HCT116 (cell line): ENCODE measurements around the gene ABCC8. TPM values are rescaled to one million over a fixed set of nuclear protein-coding genes. Genes with fewer than 3 reads are reported as not detected.

Source experiments
- ATAC-seq: fragments of 200-7000 bp; cut with Tn5 transposase; 2 replicates; pipeline ENCODE4 v1.9.1; 2020; ENCODE audit warnings: mild to moderate bottlenecking, moderate library complexity
- BruUV-seq: library from RNA; stranded (reverse); fragments of 400-500 nt; replicated peaks from 2 replicates; lab custom pipeline; 2021; lab: Mats Ljungman, UMichigan
- CTCF ChIA-PET: fragments of 300-600 bp; sonication (Branson Sonifier 250); formaldehyde crosslinking; loops from one replicate; lab custom pipeline; 2021; ENCODE audit warnings: antibody characterized with exemption; lab: Charles Lee
- POLR2A ChIA-PET: fragments of 300-600, 350-600 bp; sonication (Branson Sonifier 250); formaldehyde crosslinking; loops from one replicate; lab custom pipeline; 2021; ENCODE audit warnings: antibody characterized with exemption; lab: Charles Lee
- RAD21 ChIA-PET, 2 experiments: fragments of 300-600 bp; sonication (Branson Sonifier 250); formaldehyde crosslinking; loops; one replicate each; lab custom pipeline; 2023; ENCODE audit warnings: low total read pairs in 2 of 2; ENCODE audit not compliant: uncharacterized antibody in 2 of 2, unreplicated experiment in 2 of 2, low non-redundant PET in 1 of 2; lab: Charles Lee
- DNase-seq: peaks from one replicate; pipeline ENCODE4 v3.0.0-alpha.2; 2010; ENCODE audit warnings: low read depth, low spot score
- H2AFZ ChIP-seq: fragments of 200-600 bp; shearing (Covaris generic), sonication (generic); 2 replicates; pipeline ENCODE4 v1.6.1; 2017; ENCODE audit warnings: low read depth, mixed run types, mixed read lengths, antibody characterized with exemption, low read length; ENCODE audit not compliant: poor library complexity, severe bottlenecking
- H3K27ac ChIP-seq: 2 replicates; pipeline ENCODE4 v1.5.1; 2012; ENCODE audit warnings: low read depth, low read length
- H3K27me3 ChIP-seq: fragments of 200-600 bp; sonication (generic); 2 replicates; pipeline ENCODE4 v1.6.1; 2016; ENCODE audit warnings: mixed run types, low read length, mixed read lengths; ENCODE audit not compliant: insufficient read depth
- H3K36me3 ChIP-seq, 2 experiments: fragments of 200-500 bp in 1 of 2; fragments of 200-600 bp in 1 of 2; sonication (Bioruptor generic) in 1 of 2; sonication (generic) in 1 of 2; 2 replicates each; pipeline versions ENCODE4 v1.5.1 to v1.6.1; 2014 to 2016; ENCODE audit warnings: low read length in 2 of 2, inconsistent platforms in 1 of 2, mixed read lengths in 1 of 2, mixed run types in 1 of 2; ENCODE audit not compliant: insufficient read depth in 2 of 2, control insufficient read depth in 1 of 2
- H3K4me1 ChIP-seq, 2 experiments: fragments of 200-600 bp in 1 of 2; sonication (generic) in 1 of 2; 2 replicates each; pipeline versions ENCODE4 v1.5.1 to v1.6.1; 2012 to 2017; ENCODE audit warnings: low read length in 2 of 2, inconsistent platforms in 1 of 2, mild to moderate bottlenecking in 1 of 2, mixed read lengths in 1 of 2, mixed run types in 1 of 2, moderate library complexity in 1 of 2; ENCODE audit not compliant: insufficient read depth in 2 of 2, control insufficient read depth in 1 of 2
- H3K4me2 ChIP-seq: fragments of 200-600 bp; sonication (generic); 2 replicates; pipeline ENCODE4 v1.6.1; 2017; ENCODE audit warnings: mixed run types, low read length, mixed read lengths
- H3K4me3 ChIP-seq, 2 experiments: fragments of 200-600 bp in 1 of 2; sonication (generic) in 1 of 2; replicated peaks in 1 of 2; 2 replicates each; pipeline ENCODE4 v1.5.1; 2011 to 2016; ENCODE audit warnings: low read length in 2 of 2, control low read depth in 1 of 2, low read depth in 1 of 2, mild to moderate bottlenecking in 1 of 2, mixed read lengths in 1 of 2, mixed run types in 1 of 2
- H3K79me2 ChIP-seq: fragments of 200-600 bp; sonication (generic); 2 replicates; pipeline ENCODE4 v1.6.1; 2017; ENCODE audit warnings: mild to moderate bottlenecking, mixed run types, low read length, moderate library complexity, mixed read lengths; ENCODE audit not compliant: insufficient read depth
- H3K9ac ChIP-seq: fragments of 200-600 bp; sonication (generic); 2 replicates; pipeline ENCODE4 v1.6.1; 2016; ENCODE audit warnings: low read length, mixed read lengths
- H3K9me2 ChIP-seq: fragments of 200-600 bp; sonication (generic), shearing (Covaris generic); 2 replicates; pipeline ENCODE4 v1.6.1; 2017; ENCODE audit warnings: mixed run types, mild to moderate bottlenecking, moderate library complexity; ENCODE audit not compliant: insufficient read depth
- H3K9me3 ChIP-seq, 2 experiments: fragments of 200-500 bp in 1 of 2; fragments of 200-600 bp in 1 of 2; sonication (Bioruptor generic) in 1 of 2; sonication (generic) in 1 of 2; 2 replicates each; pipeline ENCODE4 v1.6.1; 2014 to 2017; ENCODE audit warnings: low read length in 2 of 2, mixed read lengths in 2 of 2, inconsistent platforms in 1 of 2, low read depth in 1 of 2, mild to moderate bottlenecking in 1 of 2, mixed run types in 1 of 2, moderate library complexity in 1 of 2; ENCODE audit not compliant: control insufficient read depth in 1 of 2, insufficient read depth in 1 of 2
- H4K20me1 ChIP-seq: fragments of 200-600 bp; sonication (generic), shearing (Covaris generic); 2 replicates; pipeline ENCODE4 v1.6.1; 2017; ENCODE audit warnings: mixed run types, mild to moderate bottlenecking, moderate library complexity; ENCODE audit not compliant: insufficient read depth
- CBX3 ChIP-seq: IDR thresholded peaks from 2 replicates; pipeline ENCODE4 v1.6.1; 2012; ENCODE audit warnings: low read depth
- CEBPB ChIP-seq: IDR thresholded peaks from 2 replicates; pipeline ENCODE4 v1.6.1; 2012; ENCODE audit warnings: low read depth
- EZH2 ChIP-seq: fragments of 200-600 bp; sonication (generic); IDR thresholded peaks from 2 replicates; pipeline ENCODE4 v1.6.1; 2017; ENCODE audit warnings: antibody characterized with exemption, mixed run types
- EZH2phosphoT487 ChIP-seq: fragments of 200-600 bp; IDR thresholded peaks from 2 replicates; pipeline ENCODE4 v1.6.1; 2018; ENCODE audit warnings: antibody characterized with exemption, borderline replicate concordance
- JUND ChIP-seq: IDR thresholded peaks from 2 replicates; pipeline ENCODE4 v1.6.1; 2012
- POLR2A ChIP-seq: IDR thresholded peaks from 2 replicates; pipeline ENCODE4 v1.7.0; 2011; ENCODE audit warnings: borderline replicate concordance; ENCODE audit not compliant: insufficient read depth, insufficient read length; ENCODE audit errors: extremely low read depth
- SIN3A ChIP-seq: IDR thresholded peaks from 2 replicates; pipeline ENCODE4 v1.6.1; 2012; ENCODE audit warnings: low read depth
- SP1 ChIP-seq: IDR thresholded peaks from 2 replicates; pipeline ENCODE4 v1.6.1; 2012; ENCODE audit warnings: low read depth
- intact Hi-C: fragments of 100-400 bp; cut with micrococcal nuclease; formaldehyde crosslinking; loops from 2 replicates; pipeline ENCODE4 v1.10.0; 2022
- total RNA-seq: library from RNA; stranded (reverse); gene quantifications from one replicate; pipeline ENCODE4 v1.2.1, GENCODE V29; 2021; ENCODE audit not compliant: unreplicated experiment
- TF ChIP-seq, protein P1 (sequence below), 3 experiments: fragments of 200-600 bp in 1 of 3; sonication (generic) in 1 of 3; IDR thresholded peaks in 2 of 3; conservative IDR thresholded peaks in 1 of 3; 2 replicates each; pipeline ENCODE4 v1.5.1; 2012 to 2017; ENCODE audit warnings: low read depth in 2 of 3, low read length in 2 of 3, antibody characterized with exemption in 1 of 3, borderline replicate concordance in 1 of 3, control low read depth in 1 of 3, mild to moderate bottlenecking in 1 of 3, mixed read lengths in 1 of 3, mixed run types in 1 of 3, moderate library complexity in 1 of 3; ENCODE audit not compliant: insufficient read depth in 1 of 3
- TF ChIP-seq, protein P2 (sequence below): IDR thresholded peaks from 2 replicates; pipeline ENCODE4 v1.6.1; 2012

The ABCC8 gene
- total RNA-seq, 1 experiment from 2014 or later, result 0.39 TPM

DNA sequence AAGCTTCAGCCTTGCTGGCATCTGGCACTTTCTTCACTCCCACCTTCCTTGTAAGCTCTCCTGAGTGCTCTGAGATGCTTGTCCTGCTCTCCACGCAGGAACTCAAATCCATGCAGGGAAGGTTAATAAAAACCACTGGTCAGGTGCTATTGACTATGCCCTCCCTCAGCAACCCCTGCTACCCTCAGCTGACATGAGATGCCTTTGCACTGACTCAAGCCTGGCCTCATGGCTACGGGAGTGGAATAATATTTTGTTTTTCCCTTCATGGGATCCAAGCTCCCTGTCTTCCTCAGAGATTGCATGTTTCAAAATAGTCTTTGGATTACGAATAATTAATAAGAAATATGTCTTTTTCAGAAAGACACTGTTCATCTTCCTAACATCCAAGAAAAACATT is 31.7 kb upstream of the ABCC8 start:
- Histone ChIP-seq H3K36me3 (no peaks in the 10 kb centered on the region), H3K4me1 (peaks cover 5 to 12% of the 10 kb centered on the region in 2 experiments; a peak in 3 of 4 replicates), H3K4me3 (no peak overlapping the region), H2AFZ (no peak overlapping the region), H3K9me3 (no peaks in the 10 kb centered on the region), H3K9ac (no peak overlapping the region), H3K9me2 (no peaks in the 10 kb centered on the region), H4K20me1 (no peaks in the 10 kb centered on the region), H3K4me2 (no peak overlapping the region), H3K79me2 (no peaks in the 10 kb centered on the region), H3K27ac (no peak overlapping the region), H3K27me3 (no peaks in the 10 kb centered on the region)
- BruUV-seq, result no TSS peak
- no peak for ATAC-seq
- no peak for DNase-seq
- intact Hi-C loops, result loop anchor here (10.0 kb wide), 1 partner anchor 564 kb away; no protein-coding TSS in a partner anchor
- TF ChIP-seq SIN3A (no peak), EZH2 (no peak), POLR2A (no peak), JUND (no peak), CBX3 (no peak), CEBPB (no peak), SP1 (no peak), EZH2phosphoT487 (no peak)
- TF ChIP-seq, protein P1, sequence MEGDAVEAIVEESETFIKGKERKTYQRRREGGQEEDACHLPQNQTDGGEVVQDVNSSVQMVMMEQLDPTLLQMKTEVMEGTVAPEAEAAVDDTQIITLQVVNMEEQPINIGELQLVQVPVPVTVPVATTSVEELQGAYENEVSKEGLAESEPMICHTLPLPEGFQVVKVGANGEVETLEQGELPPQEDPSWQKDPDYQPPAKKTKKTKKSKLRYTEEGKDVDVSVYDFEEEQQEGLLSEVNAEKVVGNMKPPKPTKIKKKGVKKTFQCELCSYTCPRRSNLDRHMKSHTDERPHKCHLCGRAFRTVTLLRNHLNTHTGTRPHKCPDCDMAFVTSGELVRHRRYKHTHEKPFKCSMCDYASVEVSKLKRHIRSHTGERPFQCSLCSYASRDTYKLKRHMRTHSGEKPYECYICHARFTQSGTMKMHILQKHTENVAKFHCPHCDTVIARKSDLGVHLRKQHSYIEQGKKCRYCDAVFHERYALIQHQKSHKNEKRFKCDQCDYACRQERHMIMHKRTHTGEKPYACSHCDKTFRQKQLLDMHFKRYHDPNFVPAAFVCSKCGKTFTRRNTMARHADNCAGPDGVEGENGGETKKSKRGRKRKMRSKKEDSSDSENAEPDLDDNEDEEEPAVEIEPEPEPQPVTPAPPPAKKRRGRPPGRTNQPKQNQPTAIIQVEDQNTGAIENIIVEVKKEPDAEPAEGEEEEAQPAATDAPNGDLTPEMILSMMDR (IDR thresholded peaks at IDR 0.05 in 2 of 3, conservative IDR thresholded peaks at IDR 0.05 in 1 of 3; ENCODE audit: borderline replicate concordance in 1 of 3, insufficient read depth in 1 of 3, low read depth in 2 of 3, low read length in 2 of 3), result no peak
- TF ChIP-seq, protein P2, sequence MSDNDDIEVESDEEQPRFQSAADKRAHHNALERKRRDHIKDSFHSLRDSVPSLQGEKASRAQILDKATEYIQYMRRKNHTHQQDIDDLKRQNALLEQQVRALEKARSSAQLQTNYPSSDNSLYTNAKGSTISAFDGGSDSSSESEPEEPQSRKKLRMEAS, result no peak
- POLR2A ChIA-PET, result no interaction called here
- CTCF ChIA-PET, result interaction anchor here (1.1 to 1.7 kb wide), 5 partner anchors 11 to 223 kb away, joined by 4 to 8 read pairs (median 6); partner anchors contain the start of gene KCNJ11
- RAD21 ChIA-PET, result no interaction called here
